ENCODE results near the gene OR14A2.
"Not testable (repeated sequence)": the region's sequence is repeated elsewhere in the genome, so short reads cannot be mapped to it uniquely, and the experiment has no call there.

The OR14A2 gene

GRCh38 chr1:247746391-247746935 is 1.5 kb downstream of the OR14A2 start:
- ChIA-PET CTCF (no interaction called here), POLR2A (ENCODE audit: low non-redundant PET) (no interaction called here)
- no peak overlapping the region for H3K27ac ChIP-seq
- no peak for TF ChIP-seq CTCF (conservative IDR thresholded peaks at IDR 0.05; ENCODE audit: low read depth)
- no peak for DNase-seq (ENCODE audit: low spot score)

- H3K27ac ChIP-seq; CTCF ChIA-PET; DNase-seq (ENCODE audit: low spot score); POLR2A ChIA-PET (ENCODE audit: low non-redundant PET): not testable (repeated sequence)
Observed at GRCh38 chr1:247742215-247742760, 5.7 kb downstream of the OR14A2 start.

- DNase-seq (ENCODE audit: low spot score): no peak
- H3K27ac ChIP-seq: no peak overlapping the region
- CTCF ChIA-PET: no interaction called here
- POLR2A ChIA-PET (ENCODE audit: low non-redundant PET): no interaction called here
- no peak for TF ChIP-seq CTCF (conservative IDR thresholded peaks at IDR 0.05; ENCODE audit: low read depth)
Observed at GRCh38 chr1:247741756-247742155, 6.2 kb downstream of the OR14A2 start.

- POLR2A ChIA-PET (ENCODE audit: low non-redundant PET): no interaction called here
Observed at GRCh38 chr1:247740721-247741120, 7.2 kb downstream of the OR14A2 start.

GRCh38 chr1:247738315-247738714 is 9.6 kb downstream of the OR14A2 start, which contains the start of gene OR14K1:
OR14K1 (plus strand) TSS chr1:247738615; CDS start chr1:247738615, 0 bp downstream.
- TF ChIP-seq CTCF (conservative IDR thresholded peaks at IDR 0.05; ENCODE audit: low read depth): no peak

More at GRCh38 chr1:247740721-247741120, 7.2 kb downstream of the OR14A2 start:
- no peak for DNase-seq (ENCODE audit: low spot score)
- H3K27ac ChIP-seq: no peak overlapping the region
- no peak for TF ChIP-seq CTCF (conservative IDR thresholded peaks at IDR 0.05; ENCODE audit: low read depth)
- CTCF ChIA-PET: no interaction called here

GRCh38 chr1:247721222-247721621 is 26.7 kb downstream of the OR14A2 start:
- no peak for DNase-seq (ENCODE audit: low spot score)
- CTCF ChIA-PET: no interaction called here
- POLR2A ChIA-PET (ENCODE audit: low non-redundant PET): no interaction called here
- no peak overlapping the region for H3K27ac ChIP-seq
- TF ChIP-seq CTCF (conservative IDR thresholded peaks at IDR 0.05; ENCODE audit: low read depth): no peak

More at GRCh38 chr1:247738315-247738714, 9.6 kb downstream of the OR14A2 start, which contains the start of gene OR14K1:
- no peak within 1 kb of the TSS for H3K27ac ChIP-seq
- CTCF ChIA-PET: no interaction called here
- DNase-seq (ENCODE audit: low spot score): no peak
- POLR2A ChIA-PET (ENCODE audit: low non-redundant PET): no interaction called here

- no peak within 1 kb of the TSS for H3K27ac ChIP-seq
- no peak for TF ChIP-seq CTCF (conservative IDR thresholded peaks at IDR 0.05; ENCODE audit: low read depth)
- no peak for DNase-seq (ENCODE audit: low spot score)
- CTCF ChIA-PET: no interaction called here
- POLR2A ChIA-PET (ENCODE audit: low non-redundant PET): no interaction called here
Observed at GRCh38 chr1:247716546-247716945, 31.4 kb downstream of the OR14A2 start, which contains the start of gene OR6F1. OR6F1 (minus strand) TSS chr1:247716646; CDS start chr1:247712755, 3,891 bp downstream.

Data from RWPE1 (cell line).